OCI-M1 (cell line): Measurements from ENCODE around the gene OR7D4.
"Not testable (repeated sequence)": the region's sequence is repeated elsewhere in the genome, so short reads cannot be mapped to it uniquely, and the experiment has no call there.

Experiments used
- DNase-seq: peaks from one replicate; lab custom pipeline; 2025; lab: John Stamatoyannopoulos, UW

OR7D4 gene

DNA sequence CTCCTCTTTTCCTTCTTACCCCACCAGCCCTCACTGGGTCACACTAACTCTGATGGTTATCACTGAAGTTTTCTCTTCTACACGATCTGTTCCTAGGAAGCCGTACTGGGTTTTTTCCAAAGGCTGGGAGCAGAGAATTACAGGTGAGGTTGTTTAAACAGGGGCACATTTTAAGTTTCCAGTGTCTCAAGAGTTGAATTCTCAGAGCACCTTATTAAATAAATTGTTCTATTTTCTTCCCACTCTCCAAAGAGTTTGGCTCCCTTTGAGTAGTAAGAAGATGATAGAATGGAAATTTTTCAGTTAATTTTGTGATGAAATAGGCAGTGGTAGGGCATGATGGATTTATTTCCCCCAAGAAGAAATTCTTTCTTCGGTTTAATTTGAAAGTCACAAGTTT is at the start of gene OR7D4:
TSS of gene OR7D4 (minus strand) at position 101 of the 400 bp plus-strand sequence. CDS start 4,752 bp downstream, outside the sequence.
- DNase-seq = no peak

DNA sequence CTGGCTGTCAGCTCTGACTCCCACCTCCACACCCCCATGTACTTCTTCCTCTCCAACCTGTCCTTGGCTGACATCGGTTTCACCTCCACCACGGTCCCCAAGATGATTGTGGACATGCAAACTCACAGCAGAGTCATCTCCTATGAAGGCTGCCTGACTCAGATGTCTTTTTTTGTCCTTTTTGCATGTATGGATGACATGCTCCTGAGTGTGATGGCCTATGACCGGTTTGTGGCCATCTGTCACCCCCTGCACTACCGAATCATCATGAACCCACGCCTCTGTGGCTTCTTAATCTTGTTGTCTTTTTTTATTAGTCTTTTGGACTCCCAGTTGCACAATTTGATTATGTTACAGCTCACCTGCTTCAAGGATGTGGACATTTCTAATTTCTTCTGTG is 31.8 kb upstream of the OR7D4 start:
- DNase-seq = no peak

GRCh38 chr19:9250630-9251029 is 31.2 kb upstream of the OR7D4 start, which contains the start of gene OR7E24:
Gene OR7E24, plus strand, starts transcription at chr19:9250930. Its CDS starts 114 bp downstream, at chr19:9251044.
- no peak for DNase-seq

DNA sequence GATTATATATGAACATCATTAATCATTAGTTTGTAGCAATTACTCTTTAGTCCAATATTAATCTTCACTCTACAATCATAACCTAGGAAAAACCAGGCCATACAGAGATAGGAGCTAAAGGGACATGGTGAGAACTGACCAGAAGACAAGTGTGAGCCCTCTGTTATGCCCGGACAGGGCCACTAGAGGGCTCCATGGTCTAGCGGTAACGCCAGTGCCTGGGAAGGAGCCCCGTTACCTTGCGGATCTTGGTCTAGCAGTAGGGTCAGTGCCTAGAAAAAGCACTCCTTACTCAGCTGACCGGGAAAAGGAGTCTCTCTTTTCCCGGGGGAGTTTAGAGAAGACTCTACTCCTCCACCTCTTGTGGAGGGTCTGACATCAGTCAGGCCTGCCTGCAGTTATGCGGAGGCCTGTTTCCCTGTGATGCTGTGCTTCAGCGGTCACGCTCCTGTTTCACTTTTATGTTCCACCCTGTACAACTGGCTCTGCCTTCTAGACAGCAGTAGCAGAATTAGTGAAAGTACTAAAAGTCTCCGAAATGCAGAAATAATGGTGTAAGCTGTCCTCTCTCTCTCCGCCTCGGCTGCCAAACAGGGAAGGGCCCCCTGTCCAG is 13.8 kb downstream of the OR7D4 start:
- DNase-seq = peak; percentile 93

GRCh38 chr19:9198044-9198443 is 21.3 kb downstream of the OR7D4 start:
- DNase-seq = not testable (repeated sequence)

GRCh38 chr19:9189535-9189934 is 29.9 kb downstream of the OR7D4 start:
- peak; percentile 57 for DNase-seq

DNA sequence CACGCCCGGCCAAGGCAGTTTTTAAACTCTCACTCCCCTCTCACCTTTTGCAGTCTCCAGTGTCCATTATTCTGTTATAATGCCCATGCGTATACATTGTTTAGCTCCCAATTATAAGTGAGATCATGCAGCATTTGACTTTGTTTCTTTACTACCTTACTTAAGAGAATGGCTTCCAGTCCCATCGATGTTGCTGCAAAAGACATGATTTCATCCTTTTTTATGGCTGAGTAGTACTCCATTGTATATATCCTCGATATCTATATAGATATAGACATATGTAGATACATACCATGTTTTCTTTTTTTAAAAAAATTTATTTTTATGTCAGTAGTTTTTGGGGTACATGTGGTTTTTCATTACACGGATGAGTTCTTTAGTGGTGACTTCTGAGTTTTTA is 32.2 kb downstream of the OR7D4 start:
- no peak for DNase-seq

- no peak for DNase-seq
These were observed 36.4 kb downstream of the OR7D4 start for GRCh38 chr19:9183000-9183399.

GRCh38 chr19:9178901-9179300 is 40.5 kb downstream of the OR7D4 start, which contains the start of gene OR7D2:
Gene OR7D2, plus strand, starts transcription at chr19:9178979. Its CDS starts 6,803 bp downstream, at chr19:9185782.
- no peak for DNase-seq

DNA sequence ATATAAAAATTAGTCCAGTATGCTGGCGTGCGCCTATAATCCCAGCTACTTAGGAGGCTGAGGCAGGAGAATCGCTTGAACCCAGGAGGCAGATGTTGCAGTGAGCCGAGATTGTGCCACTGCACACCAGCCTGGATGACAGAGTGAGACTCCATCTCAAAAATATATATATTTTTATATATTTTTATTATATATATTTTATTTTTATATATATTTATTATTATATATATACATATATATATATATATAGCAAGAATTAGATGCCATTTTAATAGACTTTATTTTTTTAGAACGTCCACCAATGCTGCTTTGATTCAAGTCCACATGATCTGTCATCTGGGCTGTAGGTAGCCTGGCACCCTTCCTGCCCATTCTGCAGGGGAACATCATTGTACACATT is 44.1 kb downstream of the OR7D4 start:
- DNase-seq = no peak

GRCh38 chr19:9171393-9171991 is 47.9 kb downstream of the OR7D4 start:
- no peak for DNase-seq

DNA sequence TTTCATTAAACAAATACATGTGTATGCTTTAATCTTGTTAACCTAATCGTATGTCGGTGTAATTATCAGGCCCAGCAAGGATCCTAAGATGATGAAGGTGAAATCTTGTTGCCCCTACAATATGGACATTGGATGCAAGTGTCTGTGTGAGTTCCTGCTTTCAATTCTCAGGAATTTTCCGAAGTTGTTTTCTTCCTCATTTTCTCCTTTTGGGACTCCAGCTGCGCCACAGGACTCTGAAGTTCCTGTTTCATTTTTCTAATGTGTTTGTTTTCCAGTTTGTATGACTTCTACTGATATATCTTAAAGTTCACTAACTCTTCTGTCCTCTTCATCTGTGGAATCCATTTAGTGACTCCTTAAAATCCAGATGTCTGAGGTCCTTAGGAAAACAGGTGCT is 52.5 kb downstream of the OR7D4 start:
- DNase-seq = no peak

- no peak for DNase-seq
These were observed 54.1 kb downstream of the OR7D4 start for GRCh38 chr19:9165261-9165660.

DNA sequence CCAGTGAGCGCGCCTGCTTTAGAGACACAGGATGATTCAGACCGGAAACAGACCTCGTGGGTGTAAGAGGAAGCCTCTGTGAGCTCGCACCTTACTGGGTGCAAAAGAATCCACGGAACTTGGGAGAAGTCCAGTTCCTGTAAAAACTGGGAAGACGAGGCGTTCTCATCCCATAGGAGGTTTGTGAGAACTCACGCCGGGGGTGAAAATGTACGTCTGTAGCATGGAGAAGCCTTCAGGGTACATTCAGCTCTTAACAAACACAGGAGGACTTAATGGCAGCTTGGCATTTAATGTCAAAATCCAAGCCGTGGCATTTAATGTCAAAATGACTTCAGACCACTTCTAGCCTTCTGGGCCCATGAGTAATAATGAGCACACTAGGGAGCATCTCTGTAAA is 58.0 kb downstream of the OR7D4 start:
- DNase-seq = no peak
